HepG2 (cell line): ENCODE data around the gene CNTROB. TPM values are rescaled to one million over a fixed set of nuclear protein-coding genes. Genes with fewer than 3 reads are reported as not detected.
A peak's percentile ranks its signal among the peaks of the same experiment; 100 is the strongest.

ENCODE experiments used
- CEBPG ChIP-seq: IDR thresholded peaks from 2 replicates; pipeline ENCODE4 v1.6.1; 2016
- GATA4 ChIP-seq: sonication (generic); IDR thresholded peaks from 2 replicates; pipeline ENCODE4 v1.6.1; 2016; ENCODE audit warnings: antibody characterized with exemption, low read depth, borderline replicate concordance
- HHEX ChIP-seq: IDR thresholded peaks from 2 replicates; pipeline ENCODE4 v1.6.1; 2016; ENCODE audit warnings: control low read depth
- HNF4G ChIP-seq, 2 experiments: sonication (generic) in 1 of 2; formaldehyde crosslinking in 1 of 2; IDR thresholded peaks; 2 replicates each; pipeline versions ENCODE4 v1.4.0 to v1.6.1; 2011 to 2020; ENCODE audit warnings: borderline replicate concordance in 2 of 2, low read depth in 2 of 2, mild to moderate bottlenecking in 2 of 2, low read length in 1 of 2, missing genetic modification reagents in 1 of 2, moderate library complexity in 1 of 2
- MED1 ChIP-seq: sonication (generic); formaldehyde crosslinking; IDR thresholded peaks from 2 replicates; pipeline ENCODE4 v1.4.0; 2020; ENCODE audit warnings: missing genetic modification reagents
- SNRNP70 ChIP-seq: fragments of 200-400 bp; formaldehyde crosslinking; IDR thresholded peaks from 2 replicates; pipeline ENCODE4 v1.6.1; 2017; ENCODE audit warnings: mild to moderate bottlenecking, low read depth, low read length, moderate library complexity
- SOX5 ChIP-seq: IDR thresholded peaks from 2 replicates; pipeline ENCODE4 v1.6.1; 2016; ENCODE audit warnings: borderline replicate concordance
- SRY ChIP-seq: sonication (generic); formaldehyde crosslinking; IDR thresholded peaks from 2 replicates; pipeline ENCODE4 v1.8.0; 2022; ENCODE audit warnings: mild to moderate bottlenecking, missing genetic modification reagents
- ZBTB38 ChIP-seq: sonication (generic); formaldehyde crosslinking; IDR thresholded peaks from 2 replicates; pipeline ENCODE4 v1.5.1; 2020; ENCODE audit warnings: mild to moderate bottlenecking, missing genetic modification reagents
- ZBTB42 ChIP-seq: sonication (generic); formaldehyde crosslinking; IDR thresholded peaks from 2 replicates; pipeline ENCODE4 v1.5.0; 2020; ENCODE audit warnings: mild to moderate bottlenecking, missing genetic modification reagents
- ZNF20 ChIP-seq: sonication (generic); formaldehyde crosslinking; IDR thresholded peaks from 2 replicates; pipeline ENCODE4 v1.4.0; 2020; ENCODE audit warnings: mild to moderate bottlenecking, moderate library complexity, missing genetic modification reagents
- ZNF318 ChIP-seq: sonication (generic); formaldehyde crosslinking; IDR thresholded peaks from 2 replicates; pipeline ENCODE4 v1.4.0; 2020; ENCODE audit warnings: mild to moderate bottlenecking, missing genetic modification reagents
- ZNF468 ChIP-seq: sonication (generic); formaldehyde crosslinking; IDR thresholded peaks from 2 replicates; pipeline ENCODE4 v1.8.0; 2022; ENCODE audit warnings: mild to moderate bottlenecking, moderate library complexity, missing genetic modification reagents
- ZNF501 ChIP-seq: sonication (generic); formaldehyde crosslinking; IDR thresholded peaks from 2 replicates; pipeline ENCODE4 v1.5.1; 2020; ENCODE audit warnings: mild to moderate bottlenecking, moderate library complexity, missing genetic modification reagents
- ZNF577 ChIP-seq: sonication (generic); formaldehyde crosslinking; IDR thresholded peaks from 2 replicates; pipeline ENCODE4 v1.4.0; 2020; ENCODE audit warnings: mild to moderate bottlenecking, low read depth, missing genetic modification reagents, borderline replicate concordance
- ZNF615 ChIP-seq: sonication (generic); formaldehyde crosslinking; IDR thresholded peaks from 2 replicates; pipeline ENCODE4 v1.5.0; 2020; ENCODE audit warnings: mild to moderate bottlenecking, missing genetic modification reagents, borderline replicate concordance
- ZNF746 ChIP-seq: sonication (generic); formaldehyde crosslinking; IDR thresholded peaks from 2 replicates; pipeline ENCODE4 v1.8.0; 2022; ENCODE audit warnings: mild to moderate bottlenecking, missing genetic modification reagents
- polyA plus RNA-seq, 8 experiments: library from polyadenylated mRNA; depleted of rRNA in 3 of 8; stranded (reverse) in 7 of 8; unstranded in 1 of 8; fragments of >200 nt; fragmentation: Illumina TruSeq in 4 of 8; extraction: Trizol in 4 of 8; gene quantifications; 2 replicates each; pipeline versions ENCODE4 v1.2.1 to v1.2.3, GENCODE V29; 2011 to 2016; ENCODE audit warnings: low read depth in 4 of 8, missing spikeins in 1 of 8, mixed read lengths in 1 of 8; ENCODE audit not compliant: insufficient read depth in 1 of 8
- total RNA-seq, 5 experiments: library from RNA; depleted of rRNA; stranded (reverse); fragments of >200 nt; fragmentation: Illumina TruSeq; extraction: Trizol; gene quantifications; 2 replicates each; pipeline ENCODE4 v1.2.3, GENCODE V29; 2016; ENCODE audit warnings: low read depth in 1 of 5
- TF ChIP-seq, protein P1 (sequence below): sonication (generic); formaldehyde crosslinking; IDR thresholded peaks from 2 replicates; pipeline ENCODE4 v1.8.1; 2023; ENCODE audit warnings: mild to moderate bottlenecking, moderate library complexity, missing genetic modification reagents
- TF ChIP-seq, protein P2 (sequence below): IDR thresholded peaks from 2 replicates; pipeline ENCODE4 v1.6.1; 2016; ENCODE audit warnings: missing biosample characterization, missing genetic modification reagents, low read depth

Gene CNTROB
- total and polyA plus RNA-seq, 2 of the 13 experiments (the other 11 are each of a cell fraction or from before 2014, with no cell fraction given), result 21.2 to 24.1 TPM

- no peak for TF ChIP-seq ZNF318 (CRISPR knock-in tag)
- TF ChIP-seq ZBTB38 (CRISPR knock-in tag), result peak; percentile 37; the same call in 1 of the 2 replicates
- TF ChIP-seq, protein P1, sequence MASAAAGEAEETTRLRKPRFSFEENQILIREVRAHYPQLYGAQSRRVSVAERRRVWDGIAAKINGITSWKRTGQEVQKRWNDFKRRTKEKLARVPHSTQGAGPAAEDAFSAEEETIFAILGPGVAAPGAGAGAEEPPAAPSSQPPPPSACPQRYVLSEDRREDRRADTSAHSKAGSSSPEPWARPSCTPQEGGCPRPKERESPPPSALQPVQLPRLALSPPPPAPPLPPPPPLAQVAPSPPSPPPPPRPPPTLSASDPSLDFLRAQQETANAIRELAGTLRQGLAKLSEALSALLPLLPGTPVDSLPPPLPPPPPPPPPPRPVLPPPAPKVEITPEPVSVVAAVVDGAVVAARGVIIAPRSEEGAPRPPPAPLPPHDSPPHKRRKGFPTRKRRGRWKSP, result peak; percentile 63; the same call in 1 of the 2 replicates
- peak; percentile 40 for TF ChIP-seq SRY
- TF ChIP-seq ZNF20 (CRISPR knock-in tag), result no peak
- no peak for TF ChIP-seq ZNF746 (CRISPR knock-in tag)
- no peak for TF ChIP-seq ZNF577
- TF ChIP-seq ZNF615, result no peak
- TF ChIP-seq CEBPG (CRISPR knock-in tag), result peak; percentile 56
- TF ChIP-seq HNF4G (IDR thresholded peaks at IDR 0.05; ENCODE audit: borderline replicate concordance, low read depth, low read length), result no peak
- TF ChIP-seq HNF4G (CRISPR knock-in tag; IDR thresholded peaks at IDR 0.05; ENCODE audit: borderline replicate concordance, low read depth), result no peak
- no peak for TF ChIP-seq SOX5
- TF ChIP-seq, protein P2, sequence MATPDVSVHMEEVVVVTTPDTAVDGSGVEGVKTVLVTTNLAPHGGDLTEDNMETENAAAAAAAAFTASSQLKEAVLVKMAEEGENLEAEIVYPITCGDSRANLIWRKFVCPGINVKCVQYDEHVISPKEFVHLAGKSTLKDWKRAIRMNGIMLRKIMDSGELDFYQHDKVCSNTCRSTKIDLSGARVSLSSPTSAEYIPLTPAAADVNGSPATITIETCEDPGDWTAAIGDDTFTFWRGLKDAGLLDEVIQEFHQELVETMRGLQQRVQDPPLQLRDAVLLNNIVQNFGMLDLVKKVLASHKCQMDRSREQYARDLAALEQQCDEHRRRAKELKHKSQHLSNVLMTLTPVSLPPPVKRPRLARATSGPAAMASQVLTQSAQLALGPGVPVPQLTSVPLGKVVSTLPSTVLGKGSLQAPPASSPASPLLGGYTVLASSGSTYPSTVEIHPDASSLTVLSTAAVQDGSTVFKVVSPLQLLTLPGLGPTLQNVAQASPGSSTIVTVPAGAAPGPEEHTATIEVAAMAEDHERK (CRISPR knock-in tag), result no peak
- no peak for TF ChIP-seq SNRNP70
- no peak for TF ChIP-seq ZBTB42 (CRISPR knock-in tag)
- peak; percentile 78; the same call in 1 of the 2 replicates for TF ChIP-seq ZNF501 (CRISPR knock-in tag)
- no peak for TF ChIP-seq HHEX (CRISPR knock-in tag)
- no peak for TF ChIP-seq GATA4
- TF ChIP-seq MED1 (CRISPR knock-in tag), result peak; percentile 17; the same call in 1 of the 2 replicates
- no peak for TF ChIP-seq ZNF468
Observed at GRCh38 chr17:7989781-7990655, 58.0 kb downstream of the CNTROB start (continued).
